OCI-LY1 (cell line): ENCODE results near the gene BABAM2.

Source experiments
- H2AFZ ChIP-seq: fragments of 200-600 bp; sonication (generic), shearing (Covaris generic); 2 replicates; pipeline ENCODE4 v1.6.0; 2014; ENCODE audit warnings: antibody characterized with exemption, mild to moderate bottlenecking, low read length
- H3F3A ChIP-seq: fragments of 200-600 bp; sonication (generic), shearing (Covaris generic); 2 replicates; pipeline ENCODE4 v1.6.0; 2014; ENCODE audit warnings: mild to moderate bottlenecking, antibody characterized with exemption, low read length, moderate library complexity; ENCODE audit not compliant: insufficient read depth
- H3K27ac ChIP-seq: fragments of 200-600 bp; sonication (generic); 2 replicates; pipeline ENCODE4 v1.5.1; 2014; ENCODE audit warnings: low read length, mixed run types, mild to moderate bottlenecking, low read depth; ENCODE audit not compliant: poor library complexity, severe bottlenecking
- H3K27me3 ChIP-seq: fragments of 200-600 bp; sonication (generic); 2 replicates; pipeline ENCODE4 v1.6.0; 2014; ENCODE audit warnings: antibody characterized with exemption, mild to moderate bottlenecking, low read length, moderate library complexity; ENCODE audit not compliant: insufficient read depth
- H3K36me3 ChIP-seq: fragments of 200-600 bp; sonication (generic); 2 replicates; pipeline ENCODE4 v1.6.1; 2014; ENCODE audit warnings: mild to moderate bottlenecking, antibody characterized with exemption, low read length, moderate library complexity, mixed read lengths; ENCODE audit not compliant: insufficient read depth
- H3K4me1 ChIP-seq: fragments of 200-600 bp; sonication (generic); 2 replicates; pipeline ENCODE4 v1.5.1; 2014; ENCODE audit warnings: mild to moderate bottlenecking, low read length, moderate library complexity; ENCODE audit not compliant: insufficient read depth, severe bottlenecking
- H3K4me2 ChIP-seq: fragments of 200-600 bp; sonication (generic), shearing (Covaris generic); 2 replicates; pipeline ENCODE4 v1.6.1; 2014; ENCODE audit warnings: low read length
- H3K4me3 ChIP-seq: fragments of 200-600 bp; sonication (generic); 2 replicates; pipeline ENCODE4 v1.5.1; 2014; ENCODE audit warnings: low read length, low read depth, mild to moderate bottlenecking, mixed read lengths; ENCODE audit not compliant: poor library complexity, severe bottlenecking
- H3K79me2 ChIP-seq: fragments of 200-600 bp; shearing (Covaris generic); 2 replicates; pipeline ENCODE4 v1.6.1; 2016; ENCODE audit warnings: mixed run types, low read length, mixed read lengths; ENCODE audit not compliant: insufficient read depth
- H3K9ac ChIP-seq: fragments of 200-600 bp; sonication (generic), shearing (Covaris generic); 2 replicates; pipeline ENCODE4 v1.6.1; 2014; ENCODE audit warnings: mild to moderate bottlenecking, low read length, mixed read lengths
- H3K9me2 ChIP-seq: fragments of 200-600 bp; sonication (generic), shearing (Covaris generic); 2 replicates; pipeline ENCODE4 v1.6.1; 2014; ENCODE audit warnings: low read depth, mild to moderate bottlenecking, low read length, mixed read lengths
- H3K9me3 ChIP-seq: fragments of 200-600 bp; shearing (Covaris generic); 2 replicates; pipeline ENCODE4 v1.6.1; 2014; ENCODE audit warnings: low read length, mixed read lengths
- H4K20me1 ChIP-seq: fragments of 200-600 bp; sonication (generic), shearing (Covaris generic); 2 replicates; pipeline ENCODE4 v1.6.0; 2016; ENCODE audit warnings: mild to moderate bottlenecking, low read length; ENCODE audit not compliant: insufficient read depth
- EZH2 ChIP-seq: fragments of 200-600 bp; sonication (generic), shearing (Covaris generic); IDR thresholded peaks from 2 replicates; pipeline ENCODE4 v1.8.0; 2017; ENCODE audit warnings: borderline replicate concordance, mixed run types, mild to moderate bottlenecking, antibody characterized with exemption, low read length, moderate library complexity, mixed read lengths
- TF ChIP-seq, protein P1 (sequence below): fragments of 200-600 bp; sonication (generic), shearing (Covaris generic); IDR thresholded peaks from 2 replicates; pipeline ENCODE4 v1.5.1; 2017; ENCODE audit warnings: mild to moderate bottlenecking, antibody characterized with exemption, low read length, moderate library complexity, mixed read lengths

BABAM2 gene

DNA sequence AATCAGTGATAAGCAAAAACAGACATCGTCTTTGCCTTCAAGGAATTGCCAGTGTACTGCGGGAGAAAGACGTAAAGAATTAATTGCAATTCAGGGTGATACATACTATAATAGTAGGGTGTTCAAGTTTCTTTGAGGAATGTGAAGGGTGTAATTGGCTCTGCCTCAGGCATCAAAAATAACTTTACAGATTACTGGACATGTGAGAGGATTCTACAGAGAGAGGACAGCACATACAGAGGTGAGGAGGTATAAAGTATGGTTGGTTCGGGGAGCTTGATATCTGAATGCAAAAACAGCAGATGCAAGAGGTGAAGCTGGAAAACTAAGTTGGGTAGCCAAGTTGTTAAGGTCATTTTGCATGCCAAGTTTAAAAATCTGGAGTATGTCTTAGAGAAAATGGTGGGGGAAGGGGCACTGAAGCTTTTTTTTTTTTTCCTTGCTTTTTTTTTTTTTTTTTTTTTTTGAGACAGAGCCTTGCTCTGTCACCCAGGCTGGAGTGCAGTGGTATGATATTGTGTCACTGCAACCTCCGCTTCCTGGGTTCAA, 274.6 kb downstream of the BABAM2 start:
- H3F3A ChIP-seq: no peaks in the 10 kb centered on the region
- H3K27me3 ChIP-seq: no peaks in the 10 kb centered on the region
- no peaks in the 10 kb centered on the region for H3K79me2 ChIP-seq
- H2AFZ ChIP-seq: no peak overlapping the region
- no peaks in the 10 kb centered on the region for H3K4me1 ChIP-seq
- no peak overlapping the region for H3K9ac ChIP-seq
- H3K36me3 ChIP-seq: no peaks in the 10 kb centered on the region
- no peak for TF ChIP-seq EZH2
- TF ChIP-seq, protein P1, sequence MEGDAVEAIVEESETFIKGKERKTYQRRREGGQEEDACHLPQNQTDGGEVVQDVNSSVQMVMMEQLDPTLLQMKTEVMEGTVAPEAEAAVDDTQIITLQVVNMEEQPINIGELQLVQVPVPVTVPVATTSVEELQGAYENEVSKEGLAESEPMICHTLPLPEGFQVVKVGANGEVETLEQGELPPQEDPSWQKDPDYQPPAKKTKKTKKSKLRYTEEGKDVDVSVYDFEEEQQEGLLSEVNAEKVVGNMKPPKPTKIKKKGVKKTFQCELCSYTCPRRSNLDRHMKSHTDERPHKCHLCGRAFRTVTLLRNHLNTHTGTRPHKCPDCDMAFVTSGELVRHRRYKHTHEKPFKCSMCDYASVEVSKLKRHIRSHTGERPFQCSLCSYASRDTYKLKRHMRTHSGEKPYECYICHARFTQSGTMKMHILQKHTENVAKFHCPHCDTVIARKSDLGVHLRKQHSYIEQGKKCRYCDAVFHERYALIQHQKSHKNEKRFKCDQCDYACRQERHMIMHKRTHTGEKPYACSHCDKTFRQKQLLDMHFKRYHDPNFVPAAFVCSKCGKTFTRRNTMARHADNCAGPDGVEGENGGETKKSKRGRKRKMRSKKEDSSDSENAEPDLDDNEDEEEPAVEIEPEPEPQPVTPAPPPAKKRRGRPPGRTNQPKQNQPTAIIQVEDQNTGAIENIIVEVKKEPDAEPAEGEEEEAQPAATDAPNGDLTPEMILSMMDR: no peak
- H3K4me2 ChIP-seq: no peak overlapping the region
- no peaks in the 10 kb centered on the region for H4K20me1 ChIP-seq
- no peak overlapping the region for H3K4me3 ChIP-seq
- H3K9me2 ChIP-seq: no peaks in the 10 kb centered on the region
- H3K27ac ChIP-seq: no peak overlapping the region
- no peaks in the 10 kb centered on the region for H3K9me3 ChIP-seq

GRCh38 chr2:28166956-28167355, 276.4 kb downstream of the BABAM2 start:
- no peak overlapping the region for H3K27ac ChIP-seq
- TF ChIP-seq EZH2: no peak
- TF ChIP-seq, protein P1: no peak
- H3K9ac ChIP-seq: no peak overlapping the region
- no peak overlapping the region for H2AFZ ChIP-seq
- H3K4me3 ChIP-seq: no peak overlapping the region
- H4K20me1 ChIP-seq: no peaks in the 10 kb centered on the region
- H3K27me3 ChIP-seq: no peaks in the 10 kb centered on the region
- no peaks in the 10 kb centered on the region for H3K36me3 ChIP-seq
- H3K79me2 ChIP-seq: no peaks in the 10 kb centered on the region
- H3K9me3 ChIP-seq: no peaks in the 10 kb centered on the region
- no peak overlapping the region for H3K4me2 ChIP-seq
- H3K9me2 ChIP-seq: no peaks in the 10 kb centered on the region
- H3K4me1 ChIP-seq: no peaks in the 10 kb centered on the region
- H3F3A ChIP-seq: no peaks in the 10 kb centered on the region

DNA sequence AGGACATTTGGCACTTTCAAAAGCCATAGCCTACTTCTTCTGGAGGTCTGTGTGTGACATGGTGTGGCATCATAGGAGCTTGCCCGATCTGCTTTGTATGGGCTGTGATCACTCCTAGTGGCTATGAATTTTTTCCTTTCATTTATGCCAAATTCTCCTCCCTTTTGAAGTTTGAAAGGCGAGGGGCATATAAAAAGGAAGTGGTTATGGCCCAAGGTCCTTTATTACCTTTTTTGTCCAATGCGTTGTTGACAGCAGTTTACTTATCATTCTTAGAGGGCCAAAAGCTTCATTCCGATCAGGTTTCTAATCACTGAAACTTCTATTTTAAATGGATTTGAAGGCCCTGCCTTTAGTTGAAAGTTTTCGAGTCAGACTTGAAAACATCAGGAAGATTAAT, 277.8 kb downstream of the BABAM2 start:
- no peak overlapping the region for H3K4me2 ChIP-seq
- no peaks in the 10 kb centered on the region for H3K36me3 ChIP-seq
- no peaks in the 10 kb centered on the region for H3K79me2 ChIP-seq
- H3K4me3 ChIP-seq: no peak overlapping the region
- no peaks in the 10 kb centered on the region for H3K27me3 ChIP-seq
- H3F3A ChIP-seq: no peaks in the 10 kb centered on the region
- no peaks in the 10 kb centered on the region for H3K9me3 ChIP-seq
- H3K27ac ChIP-seq: no peak overlapping the region
- no peak overlapping the region for H3K9ac ChIP-seq
- no peaks in the 10 kb centered on the region for H4K20me1 ChIP-seq
- TF ChIP-seq, protein P1: no peak
- TF ChIP-seq EZH2: no peak
- no peaks in the 10 kb centered on the region for H3K4me1 ChIP-seq
- H3K9me2 ChIP-seq: no peaks in the 10 kb centered on the region
- H2AFZ ChIP-seq: no peak overlapping the region
